Breast epithelium (tissue), 3 donors: Measurements from ENCODE around the gene LMNA.
"Not testable (repeated sequence)": the region's sequence is repeated elsewhere in the genome, so short reads cannot be mapped to it uniquely, and the experiment has no call there.

ENCODE experiments used
- CTCF ChIP-seq, 3 donors: fragments of 450-650 bp; IDR thresholded peaks; one replicate each; pipeline ENCODE4 v1.5.1; 2016 to 2017; ENCODE audit warnings: antibody characterized with exemption in 3 of 3, mild to moderate bottlenecking in 3 of 3, moderate library complexity in 3 of 3
- POLR2A ChIP-seq: fragments of 450-650 bp; IDR thresholded peaks from one replicate; pipeline ENCODE4 v1.6.1; 2016; ENCODE audit warnings: antibody characterized with exemption, mild to moderate bottlenecking, moderate library complexity
- POLR2AphosphoS5 ChIP-seq, 3 donors: sonication (generic); formaldehyde crosslinking; IDR thresholded peaks; one replicate each; pipeline ENCODE4 v1.6.1; 2017; ENCODE audit warnings: antibody characterized with exemption in 3 of 3

DNA sequence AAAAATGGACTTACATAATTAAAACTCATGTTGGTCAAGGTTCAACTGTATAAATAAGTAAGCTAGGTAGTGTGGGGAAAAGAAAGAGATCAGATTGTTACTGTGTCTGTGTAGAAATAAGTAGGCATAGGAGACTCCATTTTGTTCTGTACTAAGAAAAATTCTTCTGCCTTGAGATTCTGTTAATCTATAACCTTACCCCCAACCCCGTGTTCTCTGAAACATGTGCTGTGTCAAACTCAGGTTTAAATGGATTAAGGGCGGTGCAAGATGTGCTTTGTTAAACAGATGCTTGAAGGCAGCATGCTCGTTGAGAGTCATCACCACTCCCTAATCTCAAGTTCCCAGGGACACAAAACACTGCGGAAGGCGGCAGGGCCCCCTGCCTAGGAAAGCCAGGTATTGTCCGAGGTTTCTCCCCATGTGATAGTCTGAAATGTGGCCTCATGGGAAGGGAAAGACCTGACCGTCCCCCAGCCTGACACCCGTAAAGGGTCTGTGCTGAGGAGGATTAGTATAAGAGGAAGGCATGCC lies 66.9 kb downstream of the LMNA start:
- TF ChIP-seq CTCF (IDR thresholded peaks at IDR 0.05); POLR2A; POLR2AphosphoS5 (IDR thresholded peaks at IDR 0.05): not testable (repeated sequence)
